ENCODE results near the gene GNAT2.

GNAT2 gene

DNA sequence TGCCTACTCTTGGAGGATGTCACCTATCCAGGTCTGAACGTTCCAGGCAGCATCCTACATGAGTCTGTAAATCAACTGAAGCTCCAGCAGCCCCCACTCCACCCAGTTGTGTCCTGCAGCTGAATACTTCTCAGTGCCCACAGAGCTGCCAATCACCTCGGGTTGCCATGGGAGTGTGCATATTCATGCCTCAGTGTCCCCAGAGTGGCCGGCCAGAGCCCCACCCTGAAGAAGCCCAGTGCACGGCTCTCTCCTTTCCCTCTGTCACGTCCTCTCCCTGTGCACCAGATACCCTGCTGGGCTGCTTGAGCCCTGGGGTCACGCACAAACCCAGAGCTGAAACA lies 20.4 kb upstream of the GNAT2 start:
- Mint-ChIP-seq H3K4me1 (ENCODE audit: low read depth in 2 of 2) (peaks cover 8 to 18% of the 10 kb centered on the region in 2 donors), H3K27me3 (peaks cover 14 to 36% of the 10 kb centered on the region in 2 donors), H3K36me3 (ENCODE audit: insufficient read depth) (peaks cover 16% of the 10 kb centered on the region), H3K4me3 (no peak overlapping the region), H3K27ac (no peak overlapping the region), H3K9me3 (no peaks in the 10 kb centered on the region)
- DNase-seq, result no peak
- ATAC-seq (replicated peaks), result no peak

- H3K27ac Mint-ChIP-seq, result no peak overlapping the region
- no peaks in the 10 kb centered on the region for H3K9me3 Mint-ChIP-seq
- peaks cover 16% of the 10 kb centered on the region for H3K36me3 Mint-ChIP-seq (ENCODE audit: insufficient read depth)
- ATAC-seq (replicated peaks) (no peak), DNase-seq (no peak)
- H3K4me1 Mint-ChIP-seq (ENCODE audit: low read depth in 2 of 2), result peaks cover 13 to 23% of the 10 kb centered on the region in 2 donors
- H3K4me3 Mint-ChIP-seq, result no peak overlapping the region
- peaks cover 14 to 31% of the 10 kb centered on the region in 2 donors for H3K27me3 Mint-ChIP-seq
These were observed 19.8 kb upstream of the GNAT2 start for GRCh38 chr1:109639063-109639840.

DNA sequence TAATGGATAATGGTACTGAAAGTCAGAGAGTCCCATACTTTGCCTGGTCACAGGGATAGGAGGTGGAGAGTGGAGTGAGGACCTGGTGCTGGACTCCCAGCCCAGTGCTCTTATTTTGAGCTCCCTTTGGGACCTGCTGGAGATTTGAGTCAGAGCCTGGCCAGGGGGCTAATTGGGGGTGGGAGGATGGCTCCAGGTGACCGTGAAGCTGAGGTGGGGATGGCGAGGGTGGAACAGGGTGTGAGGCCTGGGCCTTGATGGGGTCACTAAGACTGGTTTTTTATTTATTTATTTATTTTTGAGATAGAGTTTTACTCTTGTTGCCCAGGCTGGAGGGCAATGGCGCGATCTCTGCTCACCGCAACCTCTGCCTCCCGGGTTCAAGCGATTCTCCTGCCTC lies 18.0 kb upstream of the GNAT2 start:
- ATAC-seq (replicated peaks), result no peak

GRCh38 chr1:109636201-109636952 lies 17.0 kb upstream of the GNAT2 start:
- Mint-ChIP-seq H3K4me3 (no peak overlapping the region), H3K36me3 (ENCODE audit: insufficient read depth) (peaks cover 31% of the 10 kb centered on the region), H3K27me3 (peaks cover 14 to 31% of the 10 kb centered on the region in 2 donors), H3K9me3 (no peaks in the 10 kb centered on the region), H3K27ac (peak overlapping the region in 1 of 2 donors; percentile 18), H3K4me1 (ENCODE audit: low read depth in 2 of 2) (peaks cover 10 to 15% of the 10 kb centered on the region in 2 donors)
- DNase-seq (no peak), ATAC-seq (replicated peaks) (no peak)

More for the DNA sequence above, 18.0 kb upstream of the GNAT2 start:
- Mint-ChIP-seq H3K36me3 (ENCODE audit: insufficient read depth) (peaks cover 20% of the 10 kb centered on the region), H3K27ac (no peak overlapping the region), H3K27me3 (peaks cover 14 to 31% of the 10 kb centered on the region in 2 donors), H3K4me1 (ENCODE audit: low read depth in 2 of 2) (peaks cover 10 to 15% of the 10 kb centered on the region in 2 donors), H3K4me3 (no peak overlapping the region), H3K9me3 (no peaks in the 10 kb centered on the region)
- no peak for DNase-seq

DNA sequence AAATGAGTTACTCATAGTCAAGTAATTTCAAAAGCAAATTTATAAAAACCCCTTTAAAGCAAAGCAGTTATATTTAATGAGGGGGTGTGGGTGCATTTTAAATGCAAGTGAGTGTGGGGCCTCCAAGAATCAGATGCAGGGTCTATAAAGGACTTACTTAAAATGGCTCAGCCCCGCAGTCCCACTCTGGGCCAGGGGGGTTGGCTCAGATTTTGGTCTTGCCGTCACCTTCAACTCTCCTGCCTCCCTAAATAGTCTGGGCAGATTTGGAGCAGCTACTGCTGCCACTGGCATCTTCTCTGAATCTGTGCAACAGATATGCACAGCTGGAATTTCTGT lies 16.4 kb upstream of the GNAT2 start:
- Mint-ChIP-seq H3K4me3 (no peak overlapping the region), H3K27ac (peak overlapping the region in 1 of 2 donors; percentile 18), H3K36me3 (ENCODE audit: insufficient read depth) (peaks cover 34% of the 10 kb centered on the region), H3K4me1 (ENCODE audit: low read depth in 2 of 2) (peaks cover 10 to 15% of the 10 kb centered on the region in 2 donors), H3K9me3 (no peaks in the 10 kb centered on the region), H3K27me3 (peaks cover 14 to 31% of the 10 kb centered on the region in 2 donors)
- DNase-seq (no peak), ATAC-seq (replicated peaks) (no peak)

GRCh38 chr1:109634771-109635750 lies 15.6 kb upstream of the GNAT2 start:
- H3K27ac Mint-ChIP-seq, result peak overlapping the region in 1 of 2 donors; percentile 72
- H3K4me1 Mint-ChIP-seq (ENCODE audit: low read depth in 2 of 2), result peaks cover 8 to 13% of the 10 kb centered on the region in 2 donors
- no peak overlapping the region for H3K4me3 Mint-ChIP-seq
- no peak for DNase-seq
- peaks cover 32% of the 10 kb centered on the region for H3K36me3 Mint-ChIP-seq (ENCODE audit: insufficient read depth)
- peaks cover 11 to 27% of the 10 kb centered on the region in 2 donors for H3K27me3 Mint-ChIP-seq
- peak; percentile 53 for ATAC-seq (replicated peaks)
- H3K9me3 Mint-ChIP-seq, result no peaks in the 10 kb centered on the region

DNA sequence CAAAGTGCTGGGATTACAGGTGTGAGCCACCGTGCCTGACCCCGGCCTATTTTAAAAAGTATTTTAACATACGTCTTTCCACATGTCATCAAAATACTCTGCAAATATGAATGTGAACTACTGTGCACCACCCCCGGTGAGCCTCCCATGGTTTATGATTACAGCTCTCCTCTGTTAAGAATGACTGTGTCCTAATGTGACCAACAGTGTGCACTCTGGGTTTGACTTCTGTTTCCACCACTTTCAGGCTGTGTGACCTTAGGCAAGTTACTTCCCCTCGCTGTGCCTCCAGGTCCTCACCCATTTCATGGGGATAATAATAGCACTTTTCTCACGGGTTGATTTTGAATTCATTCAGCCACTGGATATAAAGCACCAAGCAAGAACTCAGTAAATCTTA lies 14.9 kb upstream of the GNAT2 start:
- peak overlapping the region in 1 of 2 donors; percentile 72 for H3K27ac Mint-ChIP-seq
- ATAC-seq (replicated peaks) (no peak), DNase-seq (no peak)
- H3K9me3 Mint-ChIP-seq, result no peaks in the 10 kb centered on the region
- H3K4me3 Mint-ChIP-seq, result no peak overlapping the region
- peaks cover 9 to 22% of the 10 kb centered on the region in 2 donors for H3K27me3 Mint-ChIP-seq
- peaks cover 6 to 12% of the 10 kb centered on the region in 2 donors for H3K4me1 Mint-ChIP-seq (ENCODE audit: low read depth in 2 of 2)
- H3K36me3 Mint-ChIP-seq (ENCODE audit: insufficient read depth), result peaks cover 35% of the 10 kb centered on the region

GRCh38 chr1:109632671-109633346 lies 13.4 kb upstream of the GNAT2 start:
- Mint-ChIP-seq H3K4me1 (ENCODE audit: low read depth in 2 of 2) (peaks cover 6 to 12% of the 10 kb centered on the region in 2 donors), H3K4me3 (no peak overlapping the region), H3K9me3 (no peaks in the 10 kb centered on the region), H3K36me3 (ENCODE audit: insufficient read depth) (peaks cover 48% of the 10 kb centered on the region), H3K27me3 (peaks cover 0 to 13% of the 10 kb centered on the region in 2 donors), H3K27ac (peak overlapping the region in 1 of 2 donors; percentile 90)
- DNase-seq (no peak), ATAC-seq (replicated peaks) (no peak)

GRCh38 chr1:109631513-109632505 lies 12.4 kb upstream of the GNAT2 start:
- Mint-ChIP-seq H3K27me3 (peaks cover 0 to 7% of the 10 kb centered on the region in 2 donors), H3K36me3 (ENCODE audit: insufficient read depth) (peaks cover 49% of the 10 kb centered on the region), H3K9me3 (no peaks in the 10 kb centered on the region), H3K4me3 (no peak overlapping the region), H3K4me1 (ENCODE audit: low read depth in 2 of 2) (peaks cover 6 to 12% of the 10 kb centered on the region in 2 donors), H3K27ac (peak overlapping the region; percentile 44 to 90)
- DNase-seq, result no peak
- no peak for ATAC-seq (replicated peaks)

DNA sequence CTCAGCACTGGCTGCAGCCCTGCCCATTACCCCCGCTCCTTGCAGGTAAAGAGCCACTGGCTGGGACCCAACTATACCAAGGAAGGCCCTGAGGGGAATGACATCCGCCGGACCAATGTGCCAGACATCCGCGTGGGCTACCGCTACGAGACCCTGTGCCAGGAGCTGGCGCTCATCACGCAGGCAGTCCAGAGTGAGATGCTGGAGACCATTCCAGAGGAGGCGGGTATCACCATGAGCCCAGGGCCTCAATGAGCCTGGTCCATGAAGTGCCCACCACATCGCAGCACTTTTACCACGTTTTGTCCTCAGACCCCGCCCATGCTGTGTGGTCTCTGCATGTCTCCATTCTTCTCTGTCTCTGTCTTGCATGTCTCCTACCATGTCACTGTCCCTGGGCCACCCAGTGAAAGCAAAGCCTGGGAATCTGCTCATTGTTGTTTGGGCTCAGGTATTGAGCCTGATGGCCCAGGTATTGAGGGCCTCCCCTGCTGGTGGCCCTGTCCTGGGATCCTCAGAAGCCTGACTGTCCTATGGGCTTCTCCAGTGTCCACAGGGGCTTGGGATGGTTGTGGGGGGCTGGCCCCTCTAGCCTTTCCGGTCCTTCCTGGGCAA lies 11.6 kb upstream of the GNAT2 start:
- no peak overlapping the region for H3K4me3 Mint-ChIP-seq
- H3K4me1 Mint-ChIP-seq (ENCODE audit: low read depth in 2 of 2), result peaks cover 6 to 16% of the 10 kb centered on the region in 2 donors
- peaks cover 51% of the 10 kb centered on the region for H3K36me3 Mint-ChIP-seq (ENCODE audit: insufficient read depth)
- DNase-seq (no peak), ATAC-seq (replicated peaks) (no peak)
- no peaks in the 10 kb centered on the region for H3K27me3 Mint-ChIP-seq
- peak overlapping the region in 1 of 2 donors; percentile 44 for H3K27ac Mint-ChIP-seq
- no peaks in the 10 kb centered on the region for H3K9me3 Mint-ChIP-seq

- Mint-ChIP-seq H3K9me3 (no peaks in the 10 kb centered on the region), H3K27ac (peak overlapping the region; percentile 44 to 90), H3K4me3 (no peak overlapping the region), H3K4me1 (ENCODE audit: low read depth in 2 of 2) (peaks cover 6 to 19% of the 10 kb centered on the region in 2 donors), H3K36me3 (ENCODE audit: insufficient read depth) (peaks cover 55% of the 10 kb centered on the region), H3K27me3 (no peaks in the 10 kb centered on the region)
- peak in 1 of 3 experiments; percentile 32 for DNase-seq
- no peak for ATAC-seq (replicated peaks)
These were observed 10.9 kb upstream of the GNAT2 start for GRCh38 chr1:109630081-109630897.
